Testis (tissue), 2 donors: ENCODE data around the gene AHCY.

Experiments
- POLR2A ChIP-seq: fragments of 450-650 bp; IDR thresholded peaks from one replicate; pipeline ENCODE4 v1.6.1; 2017; ENCODE audit warnings: antibody characterized with exemption, mild to moderate bottlenecking, moderate library complexity
- TF ChIP-seq, protein P1 (sequence below), 3 experiments: fragments of 450-650 bp in 2 of 3; fragments of 200-600 bp in 1 of 3; sonication (generic) in 1 of 3; IDR thresholded peaks; one replicate each; pipeline ENCODE4 v1.5.1; 2016 to 2019; ENCODE audit warnings: antibody characterized with exemption in 3 of 3, mild to moderate bottlenecking in 2 of 3, moderate library complexity in 1 of 3

DNA sequence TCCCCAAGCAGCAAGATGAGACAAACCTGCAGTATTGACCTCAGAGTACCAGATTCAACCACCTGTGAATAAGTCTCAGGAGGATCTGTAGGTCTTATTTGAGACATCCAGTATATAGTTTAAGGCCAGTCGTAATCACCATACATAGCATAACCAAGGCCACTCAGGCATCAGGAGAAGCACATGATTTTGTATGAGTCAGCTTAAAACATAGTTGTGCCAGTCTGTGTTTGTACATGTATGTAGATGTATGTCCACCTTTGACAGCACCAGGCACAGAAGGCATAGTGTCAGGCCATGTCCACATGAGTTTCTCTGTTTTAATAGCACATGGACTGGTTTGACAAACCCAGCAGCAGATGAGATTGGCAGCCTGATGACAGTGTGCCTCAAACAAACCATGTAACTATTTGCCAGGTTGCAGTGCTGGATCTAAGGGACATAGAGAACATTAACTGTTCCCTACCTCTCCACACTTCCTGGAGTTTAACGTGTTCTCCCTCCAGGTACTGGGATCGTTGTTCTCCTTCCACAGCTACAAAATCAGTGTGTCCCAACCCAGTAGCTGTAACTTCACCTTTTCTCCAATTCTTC, 70.6 kb downstream of the AHCY start:
- no peak for TF ChIP-seq POLR2A
- TF ChIP-seq, protein P1, sequence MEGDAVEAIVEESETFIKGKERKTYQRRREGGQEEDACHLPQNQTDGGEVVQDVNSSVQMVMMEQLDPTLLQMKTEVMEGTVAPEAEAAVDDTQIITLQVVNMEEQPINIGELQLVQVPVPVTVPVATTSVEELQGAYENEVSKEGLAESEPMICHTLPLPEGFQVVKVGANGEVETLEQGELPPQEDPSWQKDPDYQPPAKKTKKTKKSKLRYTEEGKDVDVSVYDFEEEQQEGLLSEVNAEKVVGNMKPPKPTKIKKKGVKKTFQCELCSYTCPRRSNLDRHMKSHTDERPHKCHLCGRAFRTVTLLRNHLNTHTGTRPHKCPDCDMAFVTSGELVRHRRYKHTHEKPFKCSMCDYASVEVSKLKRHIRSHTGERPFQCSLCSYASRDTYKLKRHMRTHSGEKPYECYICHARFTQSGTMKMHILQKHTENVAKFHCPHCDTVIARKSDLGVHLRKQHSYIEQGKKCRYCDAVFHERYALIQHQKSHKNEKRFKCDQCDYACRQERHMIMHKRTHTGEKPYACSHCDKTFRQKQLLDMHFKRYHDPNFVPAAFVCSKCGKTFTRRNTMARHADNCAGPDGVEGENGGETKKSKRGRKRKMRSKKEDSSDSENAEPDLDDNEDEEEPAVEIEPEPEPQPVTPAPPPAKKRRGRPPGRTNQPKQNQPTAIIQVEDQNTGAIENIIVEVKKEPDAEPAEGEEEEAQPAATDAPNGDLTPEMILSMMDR (IDR thresholded peaks at IDR 0.05): no peak
